GM18505 (cell line): ENCODE measurements around the gene MPHOSPH6.
A peak's percentile ranks its signal among the peaks of the same experiment; 100 is the strongest.
"Not testable (repeated sequence)": the region's sequence is repeated elsewhere in the genome, so short reads cannot be mapped to it uniquely, and the experiment has no call there.

Source experiments
- ATAC-seq: cut with Tn5 transposase; IDR thresholded peaks from one replicate; pipeline ENCODE4 v1.9.1; 2021; ENCODE audit not compliant: unreplicated experiment
- POLR2A ChIP-seq: IDR thresholded peaks from 4 replicates; pipeline ENCODE4 v1.6.1; 2011; ENCODE audit warnings: borderline replicate concordance; ENCODE audit not compliant: insufficient read depth, insufficient read length; ENCODE audit errors: extremely low read depth

Gene MPHOSPH6

GRCh38 chr16:82169861-82170845, at the start of gene MPHOSPH6:
Gene MPHOSPH6 (minus strand): TSS chr16:82170224. CDS start chr16:82170175, 49 bp downstream.
- ATAC-seq = peak; percentile 97
- peak; percentile 81 for TF ChIP-seq POLR2A

GRCh38 chr16:82219298-82219697, 49.3 kb upstream of the MPHOSPH6 start:
- TF ChIP-seq POLR2A = no peak
- no peak for ATAC-seq

GRCh38 chr16:82209314-82209713, 39.3 kb upstream of the MPHOSPH6 start:
- ATAC-seq = not testable (repeated sequence)

GRCh38 chr16:82203198-82203597, 33.2 kb upstream of the MPHOSPH6 start:
- no peak for TF ChIP-seq POLR2A

GRCh38 chr16:82201926-82202325, 31.9 kb upstream of the MPHOSPH6 start:
- TF ChIP-seq POLR2A = no peak
- no peak for ATAC-seq

More at GRCh38 chr16:82203198-82203597, 33.2 kb upstream of the MPHOSPH6 start:
- no peak for ATAC-seq

GRCh38 chr16:82201351-82201750, 31.3 kb upstream of the MPHOSPH6 start:
- ATAC-seq = no peak
- TF ChIP-seq POLR2A = no peak

- TF ChIP-seq POLR2A = no peak
- ATAC-seq = no peak
Observed at GRCh38 chr16:82199209-82199608, 29.2 kb upstream of the MPHOSPH6 start.

- no peak for ATAC-seq
- TF ChIP-seq POLR2A = no peak
Observed at GRCh38 chr16:82197540-82198240, 27.7 kb upstream of the MPHOSPH6 start.

- ATAC-seq = no peak
Observed at GRCh38 chr16:82195917-82196494, 26.0 kb upstream of the MPHOSPH6 start.

DNA sequence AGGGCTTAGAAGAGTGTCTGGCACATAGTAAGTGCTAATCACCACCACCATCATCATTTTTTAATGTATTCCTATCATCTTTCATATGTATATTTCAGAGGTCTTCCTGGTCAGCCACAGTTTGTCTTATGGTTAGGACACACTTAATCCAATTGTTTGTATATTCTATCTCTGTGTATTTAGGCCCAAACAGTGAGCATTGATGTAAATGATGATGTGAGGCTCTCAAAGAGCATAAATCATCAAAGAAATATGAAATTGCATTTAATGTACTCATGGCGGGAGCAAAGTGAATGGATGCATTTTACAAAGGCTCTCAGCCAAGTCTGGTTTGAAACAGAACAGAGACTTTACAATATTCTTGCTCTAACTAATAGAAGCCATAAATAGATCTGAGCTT, 24.1 kb upstream of the MPHOSPH6 start:
- TF ChIP-seq POLR2A = no peak
- ATAC-seq = no peak

More at GRCh38 chr16:82195917-82196494, 26.0 kb upstream of the MPHOSPH6 start:
- no peak for TF ChIP-seq POLR2A

- no peak for TF ChIP-seq POLR2A
- ATAC-seq = no peak
Observed at GRCh38 chr16:82192665-82193064, 22.6 kb upstream of the MPHOSPH6 start.

DNA sequence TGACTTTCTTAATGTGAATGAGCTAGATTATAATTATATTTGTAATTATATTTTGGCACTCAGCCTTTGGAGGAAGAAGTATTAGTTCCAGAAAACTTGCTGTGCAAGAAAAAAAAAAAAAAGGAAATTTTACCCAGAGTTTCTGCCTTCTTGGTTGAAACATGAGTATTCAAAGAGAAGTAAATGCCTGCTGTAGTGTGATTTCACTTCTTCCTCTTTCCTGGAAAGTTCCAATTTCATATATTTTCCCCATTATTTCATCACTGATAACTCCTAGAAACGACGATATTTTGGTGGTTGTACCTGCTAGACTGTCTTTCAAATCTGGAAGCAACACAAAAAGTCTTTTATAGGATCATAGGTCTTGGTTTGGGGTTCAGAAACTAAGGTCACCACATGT, 20.4 kb upstream of the MPHOSPH6 start:
- no peak for TF ChIP-seq POLR2A
- no peak for ATAC-seq

GRCh38 chr16:82187829-82188228, 17.8 kb upstream of the MPHOSPH6 start:
- no peak for ATAC-seq
- TF ChIP-seq POLR2A = no peak
